HEK293 (cell line): Measurements from ENCODE around the gene ACCSL.
A peak's percentile ranks its signal among the peaks of the same experiment; 100 is the strongest.

Source experiments
- HOXC10 ChIP-seq: sonication (generic); formaldehyde crosslinking; IDR thresholded peaks from 2 replicates; pipeline ENCODE4 v1.8.1; 2023; ENCODE audit warnings: mild to moderate bottlenecking, missing genetic modification reagents
- HOXD13 ChIP-seq: sonication (generic); formaldehyde crosslinking; IDR thresholded peaks from 2 replicates; pipeline ENCODE4 v1.8.0; 2022; ENCODE audit warnings: missing genetic modification reagents, borderline replicate concordance
- ZBTB26 ChIP-seq: fragments of 450-650 bp; formaldehyde crosslinking; optimal IDR thresholded peaks from 2 replicates; pipeline ENCODE3; 2016; ENCODE audit warnings: missing biosample characterization, mild to moderate bottlenecking, missing genetic modification characterization
- ZEB2 ChIP-seq: fragments of 450-650 bp; formaldehyde crosslinking; IDR thresholded peaks from 2 replicates; pipeline ENCODE4 v1.5.1; 2016; ENCODE audit warnings: missing biosample characterization, missing genetic modification characterization
- ZFP69B ChIP-seq: fragments of 450-650 bp; formaldehyde crosslinking; IDR thresholded peaks from 2 replicates; pipeline ENCODE4 v1.5.1; 2016; ENCODE audit warnings: missing biosample characterization, missing genetic modification characterization
- ZIC2 ChIP-seq: fragments of 450-650 bp; formaldehyde crosslinking; IDR thresholded peaks from 2 replicates; pipeline ENCODE4 v1.5.1; 2016; ENCODE audit warnings: missing biosample characterization, missing genetic modification characterization
- ZNF132 ChIP-seq: fragments of 450-650 bp; formaldehyde crosslinking; IDR thresholded peaks from 2 replicates; pipeline ENCODE4 v1.5.1; 2017; ENCODE audit warnings: missing biosample characterization, missing genetic modification characterization, borderline replicate concordance
- ZNF138 ChIP-seq: fragments of 450-650 bp; formaldehyde crosslinking; IDR thresholded peaks from 2 replicates; pipeline ENCODE4 v1.5.1; 2016; ENCODE audit warnings: missing biosample characterization, missing genetic modification characterization, borderline replicate concordance
- ZNF140 ChIP-seq: fragments of 450-650 bp; formaldehyde crosslinking; IDR thresholded peaks from 2 replicates; pipeline ENCODE4 v1.5.1; 2016; ENCODE audit warnings: missing biosample characterization, missing genetic modification characterization
- ZNF146 ChIP-seq: fragments of 450-650 bp; formaldehyde crosslinking; IDR thresholded peaks from 2 replicates; pipeline ENCODE4 v1.5.1; 2016; ENCODE audit warnings: missing biosample characterization, missing genetic modification characterization
- ZNF174 ChIP-seq: fragments of 450-650 bp; formaldehyde crosslinking; IDR thresholded peaks from 2 replicates; pipeline ENCODE4 v1.5.0; 2017; ENCODE audit warnings: missing biosample characterization, mild to moderate bottlenecking, missing genetic modification characterization
- ZNF19 ChIP-seq: fragments of 450-650 bp; formaldehyde crosslinking; IDR thresholded peaks from 2 replicates; pipeline ENCODE4; 2016; ENCODE audit warnings: missing biosample characterization, missing genetic modification characterization, low read depth
- ZNF2 ChIP-seq: fragments of 450-650 bp; formaldehyde crosslinking; IDR thresholded peaks from 2 replicates; pipeline ENCODE4 v1.5.1; 2016; ENCODE audit warnings: missing biosample characterization, missing genetic modification characterization
- ZNF214 ChIP-seq: fragments of 450-650 bp; formaldehyde crosslinking; IDR thresholded peaks from 2 replicates; pipeline ENCODE4 v1.5.1; 2017; ENCODE audit warnings: missing biosample characterization, mild to moderate bottlenecking, missing genetic modification characterization, borderline replicate concordance
- ZNF266 ChIP-seq: fragments of 450-650 bp; formaldehyde crosslinking; IDR thresholded peaks from 2 replicates; pipeline ENCODE4 v1.5.1; 2016; ENCODE audit warnings: missing biosample characterization, missing genetic modification characterization, low read depth
- ZNF302 ChIP-seq: fragments of 450-650 bp; formaldehyde crosslinking; IDR thresholded peaks from 2 replicates; pipeline ENCODE4 v1.5.1; 2016; ENCODE audit warnings: missing biosample characterization, missing genetic modification characterization, low read depth
- ZNF311 ChIP-seq: fragments of 450-650 bp; formaldehyde crosslinking; IDR thresholded peaks from 2 replicates; pipeline ENCODE4 v1.5.1; 2017; ENCODE audit warnings: missing biosample characterization, missing genetic modification characterization, borderline replicate concordance
- ZNF335 ChIP-seq: fragments of 450-650 bp; formaldehyde crosslinking; conservative IDR thresholded peaks from 2 replicates; pipeline ENCODE4 v1.5.1; 2016; ENCODE audit warnings: missing biosample characterization, missing genetic modification characterization
- ZNF473 ChIP-seq: fragments of 450-650 bp; formaldehyde crosslinking; IDR thresholded peaks from 2 replicates; pipeline ENCODE4 v1.5.1; 2017; ENCODE audit warnings: missing biosample characterization, missing genetic modification characterization
- ZNF48 ChIP-seq: fragments of 450-650 bp; formaldehyde crosslinking; IDR thresholded peaks from 2 replicates; pipeline ENCODE4 v1.5.1; 2016; ENCODE audit warnings: missing biosample characterization, missing genetic modification characterization
- ZNF514 ChIP-seq: fragments of 450-650 bp; formaldehyde crosslinking; IDR thresholded peaks from 2 replicates; pipeline ENCODE4 v1.5.1; 2016; ENCODE audit warnings: missing biosample characterization, missing genetic modification characterization
- ZNF521 ChIP-seq: fragments of 450-650 bp; formaldehyde crosslinking; IDR thresholded peaks from 2 replicates; pipeline ENCODE4 v1.5.1; 2017; ENCODE audit warnings: missing biosample characterization, mild to moderate bottlenecking, missing genetic modification characterization
- ZNF596 ChIP-seq: fragments of 450-650 bp; IDR thresholded peaks from 2 replicates; pipeline ENCODE4 v1.5.0; 2018; ENCODE audit warnings: missing biosample characterization, mild to moderate bottlenecking, missing genetic modification characterization, moderate library complexity
- ZNF624 ChIP-seq: fragments of 450-650 bp; formaldehyde crosslinking; IDR thresholded peaks from 2 replicates; pipeline ENCODE4 v1.5.1; 2017; ENCODE audit warnings: missing biosample characterization, missing genetic modification characterization
- ZNF747 ChIP-seq: fragments of 450-650 bp; formaldehyde crosslinking; IDR thresholded peaks from 2 replicates; pipeline ENCODE4 v1.5.1; 2016; ENCODE audit warnings: missing biosample characterization, missing genetic modification characterization
- ZNF792 ChIP-seq: fragments of 450-650 bp; formaldehyde crosslinking; IDR thresholded peaks from 2 replicates; pipeline ENCODE4 v1.5.1; 2016; ENCODE audit warnings: missing biosample characterization, missing genetic modification characterization
- ZNF830 ChIP-seq: fragments of 450-650 bp; IDR thresholded peaks from 2 replicates; pipeline ENCODE4 v1.5.0; 2018; ENCODE audit warnings: missing biosample characterization, missing genetic modification characterization, low read depth, mild to moderate bottlenecking, moderate library complexity
- ZNF837 ChIP-seq: fragments of 450-650 bp; formaldehyde crosslinking; IDR thresholded peaks from 2 replicates; pipeline ENCODE4 v1.5.1; 2016; ENCODE audit warnings: missing biosample characterization, missing genetic modification characterization
- ZSCAN5A ChIP-seq: fragments of 450-650 bp; formaldehyde crosslinking; IDR thresholded peaks from 2 replicates; pipeline ENCODE4 v1.5.1; 2016; ENCODE audit warnings: missing biosample characterization, missing genetic modification characterization
- ZXDB ChIP-seq: fragments of 450-650 bp; formaldehyde crosslinking; IDR thresholded peaks from 2 replicates; pipeline ENCODE4 v1.5.1; 2016; ENCODE audit warnings: missing biosample characterization, missing genetic modification characterization
- TF ChIP-seq, protein P1 (sequence below): fragments of 450-650 bp; formaldehyde crosslinking; IDR thresholded peaks from 2 replicates; pipeline ENCODE4 v1.5.1; 2016; ENCODE audit warnings: missing biosample characterization, missing genetic modification characterization
- TF ChIP-seq, protein P2 (sequence below): fragments of 450-650 bp; formaldehyde crosslinking; IDR thresholded peaks from 2 replicates; pipeline ENCODE4 v1.5.1; 2016; ENCODE audit warnings: missing biosample characterization, missing genetic modification characterization
- TF ChIP-seq, protein P3 (sequence below): fragments of 450-650 bp; formaldehyde crosslinking; IDR thresholded peaks from 2 replicates; pipeline ENCODE4 v1.5.1; 2016; ENCODE audit warnings: missing biosample characterization, missing genetic modification characterization

The ACCSL gene

DNA sequence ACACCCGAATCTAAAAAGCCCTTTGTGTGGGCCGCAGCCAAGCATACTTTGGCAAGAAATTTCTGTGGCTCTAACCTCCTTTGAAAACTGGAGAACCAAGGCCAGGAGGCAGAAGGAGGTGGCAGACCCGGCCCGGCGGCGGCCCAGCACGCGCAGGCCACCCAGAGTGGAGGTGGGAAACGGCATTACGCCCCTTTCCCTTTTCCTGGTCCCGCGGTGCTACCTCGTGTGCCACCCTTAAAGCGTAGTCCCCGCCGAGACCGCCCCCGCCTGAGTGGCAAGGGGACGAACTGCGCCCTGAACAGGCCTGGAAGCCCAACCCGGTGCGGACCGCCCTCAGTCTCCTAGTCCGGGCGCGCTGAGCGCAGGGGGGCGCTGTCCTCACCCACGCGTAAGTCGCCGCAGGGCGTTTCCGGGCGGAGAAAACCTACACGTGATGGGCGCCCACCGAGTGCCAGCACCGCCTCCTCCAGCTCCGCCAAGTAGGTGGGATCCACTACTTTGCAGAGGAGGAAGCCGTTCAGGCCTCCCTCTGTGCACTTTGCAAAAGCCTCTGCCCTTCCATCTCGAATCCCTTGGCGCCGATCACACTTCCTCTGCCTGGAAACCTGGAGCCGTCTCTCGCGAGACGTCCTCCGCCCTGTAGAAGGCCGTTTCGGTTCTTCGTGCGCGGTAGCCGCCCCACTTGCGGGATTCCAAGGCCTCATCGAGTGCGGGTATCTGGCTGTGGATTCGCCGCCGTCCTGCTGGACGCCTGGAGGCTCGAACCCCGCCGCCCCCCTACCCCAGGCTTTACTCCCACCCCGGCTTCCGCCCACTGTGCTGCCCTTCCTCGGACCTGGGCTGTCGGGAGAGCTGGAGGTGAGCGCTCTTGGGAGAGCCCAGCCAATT, 18.3 kb downstream of the ACCSL start, which contains the start of gene ACCS (continued):
- TF ChIP-seq, protein P1, sequence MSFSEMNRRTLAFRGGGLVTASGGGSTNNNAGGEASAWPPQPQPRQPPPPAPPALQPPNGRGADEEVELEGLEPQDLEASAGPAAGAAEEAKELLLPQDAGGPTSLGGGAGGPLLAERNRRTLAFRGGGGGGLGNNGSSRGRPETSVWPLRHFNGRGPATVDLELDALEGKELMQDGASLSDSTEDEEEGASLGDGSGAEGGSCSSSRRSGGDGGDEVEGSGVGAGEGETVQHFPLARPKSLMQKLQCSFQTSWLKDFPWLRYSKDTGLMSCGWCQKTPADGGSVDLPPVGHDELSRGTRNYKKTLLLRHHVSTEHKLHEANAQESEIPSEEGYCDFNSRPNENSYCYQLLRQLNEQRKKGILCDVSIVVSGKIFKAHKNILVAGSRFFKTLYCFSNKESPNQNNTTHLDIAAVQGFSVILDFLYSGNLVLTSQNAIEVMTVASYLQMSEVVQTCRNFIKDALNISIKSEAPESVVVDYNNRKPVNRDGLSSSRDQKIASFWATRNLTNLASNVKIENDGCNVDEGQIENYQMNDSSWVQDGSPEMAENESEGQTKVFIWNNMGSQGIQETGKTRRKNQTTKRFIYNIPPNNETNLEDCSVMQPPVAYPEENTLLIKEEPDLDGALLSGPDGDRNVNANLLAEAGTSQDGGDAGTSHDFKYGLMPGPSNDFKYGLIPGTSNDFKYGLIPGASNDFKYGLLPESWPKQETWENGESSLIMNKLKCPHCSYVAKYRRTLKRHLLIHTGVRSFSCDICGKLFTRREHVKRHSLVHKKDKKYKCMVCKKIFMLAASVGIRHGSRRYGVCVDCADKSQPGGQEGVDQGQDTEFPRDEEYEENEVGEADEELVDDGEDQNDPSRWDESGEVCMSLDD, result no peak; the same call in 1 of the 2 replicates
- TF ChIP-seq ZNF302 (tag by site-specific recombination) (no peak), ZNF747 (tag by site-specific recombination) (no peak), ZNF266 (no peak), ZXDB (tag by site-specific recombination) (0 out of 2 replicates have a peak, but pooled peaks have one; percentile 31), ZBTB26 (peak; percentile 59), ZNF624 (tag by site-specific recombination) (no peak), ZNF48 (no peak), ZNF132 (tag by site-specific recombination) (no peak), ZNF174 (tag by site-specific recombination) (no peak), ZNF792 (no peak), ZNF837 (tag by site-specific recombination) (no peak), HOXD13 (CRISPR knock-in tag) (no peak), ZNF2 (peak; percentile 47; the same call in 1 of the 2 replicates), ZNF140 (tag by site-specific recombination) (no peak), ZNF311 (tag by site-specific recombination) (no peak), ZEB2 (tag by site-specific recombination) (0 out of 2 replicates have a peak, but pooled peaks have one; percentile 41), ZNF514 (tag by site-specific recombination) (no peak), ZSCAN5A (tag by site-specific recombination) (no peak), ZNF138 (tag by site-specific recombination) (no peak), ZNF473 (tag by site-specific recombination) (no peak), ZNF596 (tag by site-specific recombination) (no peak), ZNF214 (tag by site-specific recombination) (no peak), ZIC2 (tag by site-specific recombination) (peak; percentile 87), HOXC10 (CRISPR knock-in tag) (no peak), ZNF521 (tag by site-specific recombination) (no peak), ZNF146 (tag by site-specific recombination) (no peak), ZNF335 (tag by site-specific recombination) (peak; percentile 66; the same call in 1 of the 2 replicates), ZNF830 (no peak), ZNF19 (tag by site-specific recombination) (no peak), ZFP69B (peak; percentile 48; the same call in 1 of the 2 replicates)
- TF ChIP-seq, protein P2, sequence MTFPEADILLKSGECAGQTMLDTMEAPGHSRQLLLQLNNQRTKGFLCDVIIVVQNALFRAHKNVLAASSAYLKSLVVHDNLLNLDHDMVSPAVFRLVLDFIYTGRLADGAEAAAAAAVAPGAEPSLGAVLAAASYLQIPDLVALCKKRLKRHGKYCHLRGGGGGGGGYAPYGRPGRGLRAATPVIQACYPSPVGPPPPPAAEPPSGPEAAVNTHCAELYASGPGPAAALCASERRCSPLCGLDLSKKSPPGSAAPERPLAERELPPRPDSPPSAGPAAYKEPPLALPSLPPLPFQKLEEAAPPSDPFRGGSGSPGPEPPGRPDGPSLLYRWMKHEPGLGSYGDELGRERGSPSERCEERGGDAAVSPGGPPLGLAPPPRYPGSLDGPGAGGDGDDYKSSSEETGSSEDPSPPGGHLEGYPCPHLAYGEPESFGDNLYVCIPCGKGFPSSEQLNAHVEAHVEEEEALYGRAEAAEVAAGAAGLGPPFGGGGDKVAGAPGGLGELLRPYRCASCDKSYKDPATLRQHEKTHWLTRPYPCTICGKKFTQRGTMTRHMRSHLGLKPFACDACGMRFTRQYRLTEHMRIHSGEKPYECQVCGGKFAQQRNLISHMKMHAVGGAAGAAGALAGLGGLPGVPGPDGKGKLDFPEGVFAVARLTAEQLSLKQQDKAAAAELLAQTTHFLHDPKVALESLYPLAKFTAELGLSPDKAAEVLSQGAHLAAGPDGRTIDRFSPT (tag by site-specific recombination), result peak; percentile 87
- TF ChIP-seq, protein P3, sequence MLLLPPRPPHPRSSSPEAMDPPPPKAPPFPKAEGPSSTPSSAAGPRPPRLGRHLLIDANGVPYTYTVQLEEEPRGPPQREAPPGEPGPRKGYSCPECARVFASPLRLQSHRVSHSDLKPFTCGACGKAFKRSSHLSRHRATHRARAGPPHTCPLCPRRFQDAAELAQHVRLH (tag by site-specific recombination), result peak; percentile 31; the same call in 1 of the 2 replicates
